Osteoblast (primary cell): ENCODE measurements around the gene CD3G. TPM values are rescaled to one million over a fixed set of nuclear protein-coding genes. Genes with fewer than 3 reads are reported as not detected.

ENCODE experiments used
- DNase-seq: peaks from one replicate; pipeline ENCODE4 v3.0.0; 2011; ENCODE audit warnings: low spot score, mixed read lengths; ENCODE audit not compliant: insufficient read length; ENCODE audit errors: missing footprints
- H2AFZ ChIP-seq: 2 replicates; pipeline ENCODE4 v1.6.0; 2011; ENCODE audit warnings: mild to moderate bottlenecking, low read length
- H3K27ac ChIP-seq: 2 replicates; pipeline ENCODE4 v1.5.1; 2011; ENCODE audit warnings: mild to moderate bottlenecking, low read depth, low read length, moderate library complexity
- H3K27me3 ChIP-seq: 2 replicates; pipeline ENCODE4 v1.6.0; 2012; ENCODE audit warnings: mild to moderate bottlenecking, control low read depth, inconsistent platforms, low read length, moderate library complexity; ENCODE audit not compliant: insufficient read depth
- H3K36me3 ChIP-seq: 2 replicates; pipeline ENCODE4 v1.5.1; 2011; ENCODE audit warnings: mild to moderate bottlenecking, low read length, control low read depth, moderate library complexity; ENCODE audit not compliant: insufficient read depth
- H3K4me1 ChIP-seq: 2 replicates; pipeline ENCODE4 v1.5.1; 2011; ENCODE audit warnings: mild to moderate bottlenecking, low read length, control low read depth, moderate library complexity; ENCODE audit not compliant: insufficient read depth
- H3K4me2 ChIP-seq: 2 replicates; pipeline ENCODE4 v1.6.0; 2011; ENCODE audit warnings: mild to moderate bottlenecking, low read length; ENCODE audit not compliant: insufficient read depth
- H3K4me3 ChIP-seq: fragments of 200-600 bp; sonication (generic); 3 replicates; pipeline ENCODE4 v1.5.1; 2012; ENCODE audit warnings: mild to moderate bottlenecking, low read length, inconsistent platforms; ENCODE audit not compliant: insufficient read depth
- H3K79me2 ChIP-seq: 2 replicates; pipeline ENCODE4 v1.6.0; 2012; ENCODE audit warnings: mild to moderate bottlenecking, low read length, control low read depth, inconsistent platforms; ENCODE audit not compliant: insufficient read depth
- H3K9me3 ChIP-seq: 2 replicates; pipeline ENCODE4 v1.5.1; 2011; ENCODE audit warnings: low read depth, low read length, control low read depth
- H4K20me1 ChIP-seq: 2 replicates; pipeline ENCODE4 v1.6.0; 2012; ENCODE audit warnings: mild to moderate bottlenecking, low read length, control low read depth; ENCODE audit not compliant: insufficient read depth
- CTCF ChIP-seq: IDR thresholded peaks from 2 replicates; pipeline ENCODE4 v1.5.1; 2011; ENCODE audit warnings: mild to moderate bottlenecking, low read depth, low read length, moderate library complexity; ENCODE audit errors: extremely low read depth
- total RNA-seq: library from RNA; depleted of rRNA; stranded (reverse); fragments of >200 nt; gene quantifications from 2 replicates; pipeline ENCODE4 v1.2.3, GENCODE V29; 2012

Gene CD3G
- total RNA-seq, 1 donor: not detected

- no peak for TF ChIP-seq CTCF
- Histone ChIP-seq H3K27ac (no peak overlapping the region), H3K4me2 (no peak overlapping the region), H3K4me3 (no peak overlapping the region), H3K9me3 (no peaks in the 10 kb centered on the region), H4K20me1 (no peaks in the 10 kb centered on the region), H3K27me3 (peaks cover 3% of the 10 kb centered on the region), H3K79me2 (no peaks in the 10 kb centered on the region), H3K4me1 (peaks cover 3% of the 10 kb centered on the region), H3K36me3 (no peaks in the 10 kb centered on the region), H2AFZ (no peak overlapping the region)
- DNase-seq: no peak
These were observed 24.8 kb upstream of the CD3G start for GRCh38 chr11:118319337-118319707.

- H2AFZ ChIP-seq: no peak overlapping the region
These were observed 23.6 kb upstream of the CD3G start for GRCh38 chr11:118320515-118320914.

GRCh38 chr11:118321386-118322082, 22.6 kb upstream of the CD3G start:
- H3K27me3 ChIP-seq: no peaks in the 10 kb centered on the region
- no peaks in the 10 kb centered on the region for H3K9me3 ChIP-seq
- H2AFZ ChIP-seq: no peak overlapping the region
- H3K27ac ChIP-seq: no peak overlapping the region
- peaks cover 3% of the 10 kb centered on the region for H3K4me1 ChIP-seq
- TF ChIP-seq CTCF: no peak
- no peak overlapping the region for H3K4me2 ChIP-seq
- DNase-seq: no peak
- no peaks in the 10 kb centered on the region for H3K36me3 ChIP-seq
- no peaks in the 10 kb centered on the region for H3K79me2 ChIP-seq
- H3K4me3 ChIP-seq: no peak overlapping the region
- H4K20me1 ChIP-seq: no peaks in the 10 kb centered on the region

More at GRCh38 chr11:118320515-118320914, 23.6 kb upstream of the CD3G start:
- Histone ChIP-seq H3K4me3 (no peak overlapping the region), H3K36me3 (no peaks in the 10 kb centered on the region), H3K79me2 (no peaks in the 10 kb centered on the region), H3K27me3 (no peaks in the 10 kb centered on the region), H3K4me1 (peaks cover 3% of the 10 kb centered on the region), H4K20me1 (no peaks in the 10 kb centered on the region), H3K27ac (no peak overlapping the region), H3K9me3 (no peaks in the 10 kb centered on the region), H3K4me2 (no peak overlapping the region)
- no peak for DNase-seq
- TF ChIP-seq CTCF: no peak

- Histone ChIP-seq H3K4me3 (no peak overlapping the region), H3K27me3 (no peaks in the 10 kb centered on the region), H3K4me1 (no peaks in the 10 kb centered on the region), H3K36me3 (no peaks in the 10 kb centered on the region), H4K20me1 (no peaks in the 10 kb centered on the region), H3K9me3 (no peaks in the 10 kb centered on the region), H3K79me2 (no peaks in the 10 kb centered on the region), H3K4me2 (no peak overlapping the region), H3K27ac (no peak overlapping the region), H2AFZ (no peak overlapping the region)
- peak; percentile 35 for DNase-seq
- no peak for TF ChIP-seq CTCF
These were observed 21.4 kb upstream of the CD3G start for GRCh38 chr11:118322721-118323120.
